Tibial nerve (tissue), 4 donors: ENCODE results near the gene DLD. TPM values are rescaled to one million over a fixed set of nuclear protein-coding genes. Genes with fewer than 3 reads are reported as not detected.
A peak's percentile ranks its signal among the peaks of the same experiment; 100 is the strongest.

Experiments
- DNase-seq, 2 donors: peaks; one replicate each; pipeline ENCODE4 v3.0.0-alpha.2; 2019; ENCODE audit warnings: low spot score in 2 of 2
- H3K27ac ChIP-seq, 4 donors: fragments of 200-600 bp; sonication (generic) in 3 of 4; one replicate each; pipeline ENCODE4 v1.5.1; 2017 to 2019; ENCODE audit warnings: mild to moderate bottlenecking in 1 of 4
- H3K27me3 ChIP-seq, 2 donors: fragments of 200-600 bp; sonication (generic) in 1 of 2; one replicate each; pipeline versions ENCODE4 v1.5.1 to v1.6.0; 2017 to 2019
- H3K36me3 ChIP-seq, 3 donors: fragments of 200-600 bp; sonication (generic); one replicate each; pipeline ENCODE4 v1.5.1; 2018 to 2019
- H3K4me1 ChIP-seq, 4 donors: fragments of 200-600 bp; sonication (generic) in 3 of 4; one replicate each; pipeline ENCODE4 v1.5.1; 2017 to 2019
- H3K4me3 ChIP-seq, 4 donors: fragments of 200-600 bp; sonication (generic) in 3 of 4; one replicate each; pipeline ENCODE4 v1.5.1; 2017 to 2019; ENCODE audit warnings: mild to moderate bottlenecking in 1 of 4, moderate library complexity in 1 of 4
- H3K9me3 ChIP-seq, 4 donors: fragments of 200-600 bp; sonication (generic) in 3 of 4; one replicate each; pipeline ENCODE4 v1.5.1; 2017 to 2019
- CTCF ChIP-seq, 5 experiments: fragments of 200-600 bp in 3 of 5; fragments of 450-650 bp in 2 of 5; sonication (generic) in 3 of 5; IDR thresholded peaks; one replicate each; pipeline ENCODE4 v1.5.1; 2016 to 2019; ENCODE audit warnings: antibody characterized with exemption in 5 of 5, mild to moderate bottlenecking in 3 of 5, moderate library complexity in 2 of 5
- EP300 ChIP-seq, 2 donors: sonication (generic); formaldehyde crosslinking; IDR thresholded peaks; one replicate each; pipeline ENCODE4 v1.6.1; 2017; ENCODE audit warnings: antibody characterized with exemption in 2 of 2, mild to moderate bottlenecking in 1 of 2
- POLR2A ChIP-seq, 2 donors: fragments of 450-650 bp; IDR thresholded peaks; one replicate each; pipeline ENCODE4 v1.6.1; 2017; ENCODE audit warnings: antibody characterized with exemption in 2 of 2, mild to moderate bottlenecking in 2 of 2, moderate library complexity in 2 of 2
- WGBS, 2 donors: methylation state at CpG; one replicate each; pipeline ENCODE4 v1.1.5; 2018; 5-methylcytosine and 5-hydroxymethylcytosine counted together
- total RNA-seq, 4 donors: library from RNA; depleted of rRNA; stranded (reverse); fragments of >200 nt; gene quantifications; one replicate each; pipeline ENCODE4 v1.1.0, GENCODE V29; 2016

Gene DLD
- total RNA-seq, 4 donors from 2014 or later: 43.5 to 67.3 (median 59.9) TPM

GRCh38 chr7:107914831-107915230 is 23.8 kb downstream of the DLD start:
- Histone ChIP-seq H3K27me3 (no peaks in the 10 kb centered on the region), H3K9me3 (no peaks in the 10 kb centered on the region), H3K4me1 (peaks cover 0 to 11% (median 0%) of the 10 kb centered on the region in 4 donors), H3K36me3 (peaks cover 0 to 67% (median 11%) of the 10 kb centered on the region in 3 donors), H3K27ac (no peak overlapping the region), H3K4me3 (no peak overlapping the region)
- DNase-seq: no peak
- WGBS, 2 donors: 13 to 24% methylated on average over 1 of the region's 1 CpG
- TF ChIP-seq CTCF (IDR thresholded peaks at IDR 0.05): no peak
- peak in 1 of 2 donors; percentile 16 for TF ChIP-seq EP300 (IDR thresholded peaks at IDR 0.05)
- TF ChIP-seq POLR2A (IDR thresholded peaks at IDR 0.05): no peak

GRCh38 chr7:107915541-107915940 is 24.6 kb downstream of the DLD start:
- TF ChIP-seq CTCF (IDR thresholded peaks at IDR 0.05) (no peak), EP300 (IDR thresholded peaks at IDR 0.05) (no peak), POLR2A (IDR thresholded peaks at IDR 0.05) (no peak)
- Histone ChIP-seq H3K9me3 (no peaks in the 10 kb centered on the region), H3K4me3 (no peak overlapping the region), H3K27me3 (no peaks in the 10 kb centered on the region), H3K36me3 (peaks cover 0 to 59% (median 11%) of the 10 kb centered on the region in 3 donors), H3K4me1 (peaks cover 0 to 18% (median 3%) of the 10 kb centered on the region in 4 donors), H3K27ac (no peak overlapping the region)
- 99 to 100% methylated on average over 2 of the region's 2 CpGs for WGBS, 2 donors
- no peak for DNase-seq

- Histone ChIP-seq H3K4me3 (no peak overlapping the region), H3K4me1 (peaks cover 0 to 25% (median 7%) of the 10 kb centered on the region in 4 donors), H3K27ac (peak overlapping the region in 1 of 4 donors; percentile 40), H3K27me3 (no peaks in the 10 kb centered on the region), H3K36me3 (peaks cover 0 to 56% (median 11%) of the 10 kb centered on the region in 3 donors), H3K9me3 (no peaks in the 10 kb centered on the region)
- no peak for DNase-seq
- WGBS, 2 donors: 82 to 85% methylated on average over 3 of the region's 3 CpGs
- TF ChIP-seq POLR2A (IDR thresholded peaks at IDR 0.05) (no peak), CTCF (IDR thresholded peaks at IDR 0.05) (no peak), EP300 (IDR thresholded peaks at IDR 0.05) (no peak)
These were observed 27.0 kb downstream of the DLD start for GRCh38 chr7:107917763-107918651.

GRCh38 chr7:107918948-107919347 is 28.0 kb downstream of the DLD start:
- Histone ChIP-seq H3K9me3 (no peaks in the 10 kb centered on the region), H3K36me3 (peaks cover 0 to 65% (median 11%) of the 10 kb centered on the region in 3 donors), H3K4me3 (no peak overlapping the region), H3K27me3 (no peaks in the 10 kb centered on the region), H3K4me1 (peaks cover 0 to 29% (median 7%) of the 10 kb centered on the region in 4 donors), H3K27ac (no peak overlapping the region)
- no peak for DNase-seq
- 95% methylated on average over 2 of the region's 2 CpGs for WGBS, 2 donors
- TF ChIP-seq POLR2A (IDR thresholded peaks at IDR 0.05): no peak
- TF ChIP-seq EP300 (IDR thresholded peaks at IDR 0.05): no peak
- TF ChIP-seq CTCF (IDR thresholded peaks at IDR 0.05): no peak
